Measurements from ENCODE around the gene RUFY3.
"Not testable (repeated sequence)": the region's sequence is repeated elsewhere in the genome, so short reads cannot be mapped to it uniquely, and the experiment has no call there.

- TF ChIP-seq CTCF, POLR2AphosphoS5, POLR2A (IDR thresholded peaks at IDR 0.05): not testable (repeated sequence)
These were observed 11.1 kb downstream of the RUFY3 start for GRCh38 chr4:70732878-70733277.
